Measurements from ENCODE around the gene SCYL3.
"Not testable (repeated sequence)": the region's sequence is repeated elsewhere in the genome, so short reads cannot be mapped to it uniquely, and the experiment has no call there.

SCYL3 gene

GRCh38 chr1:169893645-169894423 lies at the start of gene SCYL3:
SCYL3 (minus strand) TSS chr1:169893896; CDS start chr1:169888840, 5,056 bp downstream.
- peak; percentile 97 for DNase-seq

GRCh38 chr1:169941982-169942830 lies 48.5 kb upstream of the SCYL3 start:
- no peak for DNase-seq

- DNase-seq, result no peak
Measured at GRCh38 chr1:169933984-169934725, 40.5 kb upstream of the SCYL3 start.

- no peak for DNase-seq
Measured at GRCh38 chr1:169931795-169932231, 38.1 kb upstream of the SCYL3 start.

GRCh38 chr1:169929210-169929526 lies 35.5 kb upstream of the SCYL3 start:
- no peak for DNase-seq

GRCh38 chr1:169928438-169929209 lies 34.9 kb upstream of the SCYL3 start:
- no peak for DNase-seq

- peak; percentile 72 for DNase-seq
Measured at GRCh38 chr1:169925505-169926482, 32.1 kb upstream of the SCYL3 start.

- no peak for DNase-seq
Measured at GRCh38 chr1:169924829-169925228, 31.1 kb upstream of the SCYL3 start.

GRCh38 chr1:169924063-169924462 lies 30.4 kb upstream of the SCYL3 start:
- DNase-seq, result no peak

- DNase-seq, result no peak
Measured at GRCh38 chr1:169921080-169921479, 27.4 kb upstream of the SCYL3 start.

- DNase-seq, result no peak
Measured at GRCh38 chr1:169918927-169919326, 25.2 kb upstream of the SCYL3 start.

- DNase-seq, result not testable (repeated sequence)
Measured at GRCh38 chr1:169918220-169918619, 24.5 kb upstream of the SCYL3 start.

- DNase-seq, result no peak
Measured at GRCh38 chr1:169915150-169915549, 21.5 kb upstream of the SCYL3 start.

- no peak for DNase-seq
Measured at GRCh38 chr1:169914531-169914930, 20.8 kb upstream of the SCYL3 start.

GRCh38 chr1:169909499-169909898 lies 15.8 kb upstream of the SCYL3 start:
- no peak for DNase-seq

GRCh38 chr1:169906938-169907337 lies 13.2 kb upstream of the SCYL3 start:
- no peak for DNase-seq

GRCh38 chr1:169904834-169905233 lies 11.1 kb upstream of the SCYL3 start:
- DNase-seq, result no peak

- DNase-seq, result no peak
Measured at GRCh38 chr1:169902751-169903150, 9.1 kb upstream of the SCYL3 start.

- DNase-seq, result no peak
Measured at GRCh38 chr1:169901115-169901514, 7.4 kb upstream of the SCYL3 start.

GRCh38 chr1:169900571-169900970 lies 6.9 kb upstream of the SCYL3 start:
- no peak for DNase-seq

- DNase-seq, result no peak
Measured at GRCh38 chr1:169899519-169900217, 6.0 kb upstream of the SCYL3 start.
